HepG2 (cell line): Measurements from ENCODE around the gene GIMAP7. TPM values are rescaled to one million over a fixed set of nuclear protein-coding genes. Genes with fewer than 3 reads are reported as not detected.

Experiments
- ATAC-seq: fragments of 200-7000 bp; cut with Tn5 transposase; 3 replicates; pipeline ENCODE4 v1.9.1; 2020; ENCODE audit warnings: mild to moderate bottlenecking, moderate library complexity
- BruUV-seq: library from RNA; stranded (reverse); fragments of 400-500 nt; replicated peaks from 2 replicates; lab custom pipeline; 2021; lab: Mats Ljungman, UMichigan
- CTCF ChIA-PET: fragments of 300-600 bp; formaldehyde crosslinking; extraction: SDS; loops from one replicate; lab custom pipeline; 2021; ENCODE audit warnings: low total read pairs, inconsistent platforms, low intra/inter-chr PET ratio; lab: Yijun Ruan, JAX
- POLR2A ChIA-PET: fragments of 350-600 bp; sonication (Branson Sonifier 250); formaldehyde crosslinking; loops from one replicate; lab custom pipeline; 2020; ENCODE audit warnings: antibody characterized with exemption, inconsistent platforms; lab: Yijun Ruan, JAX
- DNase-seq: peaks from one replicate; pipeline ENCODE4 v3.0.0-alpha.2; 2015; ENCODE audit warnings: low spot score
- FAIRE-seq: peaks from 3 replicates; lab custom pipeline; 2011; peaks lifted over from hg19 to GRCh38; lab: Jason Lieb, UNC
- H2AFZ ChIP-seq: one replicate; pipeline ENCODE4 v1.6.1; 2011; ENCODE audit warnings: low read length, inconsistent platforms
- H3K27ac ChIP-seq: fragments of 300-600 bp; 3 replicates; pipeline ENCODE4 v1.8.0; 2011; ENCODE audit warnings: mixed run types, mild to moderate bottlenecking, mixed read lengths, low read length, inconsistent platforms; ENCODE audit not compliant: insufficient read depth; ENCODE audit errors: extremely low read length
- H3K27me3 ChIP-seq, 2 experiments: fragments of 200-600 bp in 1 of 2; 2 replicates in 1 of 2; 3 replicates in 1 of 2; pipeline versions ENCODE4 v1.6.0 to v1.8.0; 2011; ENCODE audit warnings: low read length in 2 of 2, mild to moderate bottlenecking in 2 of 2, moderate library complexity in 2 of 2, inconsistent platforms in 1 of 2; ENCODE audit not compliant: insufficient read depth in 2 of 2, control insufficient read depth in 1 of 2
- H3K36me3 ChIP-seq, 2 experiments: fragments of 200-600 bp in 1 of 2; replicated peaks in 1 of 2; 2 replicates in 1 of 2; 3 replicates in 1 of 2; pipeline versions ENCODE4 v1.5.1 to v1.8.0; 2011; ENCODE audit warnings: low read length in 2 of 2, inconsistent platforms in 1 of 2; ENCODE audit not compliant: insufficient read depth in 2 of 2, control insufficient read depth in 1 of 2
- H3K4me1 ChIP-seq: 2 replicates; pipeline ENCODE4 v1.5.1; 2012; ENCODE audit warnings: low read length, inconsistent platforms; ENCODE audit not compliant: insufficient read depth
- H3K4me2 ChIP-seq: 2 replicates; pipeline ENCODE4 v1.6.0; 2011; ENCODE audit warnings: low read depth, low read length, inconsistent platforms
- H3K4me3 ChIP-seq, 3 experiments: fragments of 200-600 bp in 1 of 3; sonication (generic), shearing (Covaris generic) in 1 of 3; replicated peaks in 1 of 3; 2 replicates each; pipeline ENCODE4 v1.5.1; 2011 to 2016; ENCODE audit warnings: low read length in 3 of 3, inconsistent platforms in 2 of 3, low read depth in 2 of 3, mild to moderate bottlenecking in 2 of 3, control low read depth in 1 of 3, mixed read lengths in 1 of 3; ENCODE audit not compliant: insufficient read depth in 1 of 3
- H3K79me2 ChIP-seq: one replicate; pipeline ENCODE4 v1.6.1; 2011; ENCODE audit warnings: low read length, inconsistent platforms; ENCODE audit not compliant: insufficient read depth
- H3K9ac ChIP-seq: 2 replicates; pipeline ENCODE4 v1.6.0; 2011; ENCODE audit warnings: mild to moderate bottlenecking, low read depth, low read length, inconsistent platforms; ENCODE audit not compliant: insufficient read depth
- H3K9me3 ChIP-seq: 2 replicates; pipeline ENCODE4 v1.5.1; 2012; ENCODE audit warnings: mild to moderate bottlenecking, low read length
- H4K20me1 ChIP-seq: 2 replicates; pipeline ENCODE4 v1.6.0; 2011; ENCODE audit warnings: inconsistent platforms, mild to moderate bottlenecking, low read length, moderate library complexity; ENCODE audit not compliant: insufficient read depth
- ATF2 ChIP-seq: sonication (generic); formaldehyde crosslinking; IDR thresholded peaks from 2 replicates; pipeline ENCODE4 v1.4.0; 2020; ENCODE audit warnings: missing genetic modification reagents
- CHCHD3 ChIP-seq: sonication (generic); formaldehyde crosslinking; IDR thresholded peaks from 2 replicates; pipeline ENCODE4 v1.8.0; 2022; ENCODE audit warnings: mild to moderate bottlenecking, missing genetic modification reagents, moderate library complexity
- EED ChIP-seq: sonication (generic); formaldehyde crosslinking; IDR thresholded peaks from 2 replicates; pipeline ENCODE4 v1.5.0; 2020; ENCODE audit warnings: mild to moderate bottlenecking, missing genetic modification reagents
- ETV5 ChIP-seq: IDR thresholded peaks from 2 replicates; pipeline ENCODE4 v1.6.1; 2018; ENCODE audit warnings: missing biosample characterization, missing genetic modification reagents, inconsistent platforms, borderline replicate concordance
- HHEX ChIP-seq: IDR thresholded peaks from 2 replicates; pipeline ENCODE4 v1.6.1; 2016; ENCODE audit warnings: control low read depth
- ISX ChIP-seq: sonication (generic); formaldehyde crosslinking; conservative IDR thresholded peaks from 2 replicates; pipeline ENCODE4 v1.5.0; 2020; ENCODE audit warnings: missing genetic modification reagents
- KMT2A ChIP-seq: sonication (generic); formaldehyde crosslinking; IDR thresholded peaks from 2 replicates; pipeline ENCODE4 v1.4.0; 2020; ENCODE audit warnings: missing genetic modification reagents
- NONO ChIP-seq, 2 experiments: fragments of 450-650 bp in 1 of 2; sonication (generic) in 1 of 2; formaldehyde crosslinking in 1 of 2; IDR thresholded peaks in 1 of 2; conservative IDR thresholded peaks in 1 of 2; 2 replicates each; pipeline versions ENCODE4 v1.6.1 to v1.8.0; 2017 to 2022; ENCODE audit warnings: mild to moderate bottlenecking in 1 of 2, missing genetic modification reagents in 1 of 2, moderate library complexity in 1 of 2
- NR2F6 ChIP-seq, 2 experiments: IDR thresholded peaks; 2 replicates each; pipeline ENCODE4 v1.6.1; 2016; ENCODE audit warnings: antibody characterized with exemption in 1 of 2, mild to moderate bottlenecking in 1 of 2
- REXO4 ChIP-seq: sonication (generic); formaldehyde crosslinking; IDR thresholded peaks from 2 replicates; pipeline ENCODE4 v1.8.0; 2022; ENCODE audit warnings: missing genetic modification reagents, mild to moderate bottlenecking, borderline replicate concordance
- YEATS4 ChIP-seq: sonication (generic); formaldehyde crosslinking; IDR thresholded peaks from 2 replicates; pipeline ENCODE4 v1.4.0; 2020; ENCODE audit warnings: missing genetic modification reagents, borderline replicate concordance
- ZBTB1 ChIP-seq: sonication (generic); formaldehyde crosslinking; IDR thresholded peaks from 2 replicates; pipeline ENCODE4 v1.4.0; 2020; ENCODE audit warnings: missing genetic modification reagents, borderline replicate concordance
- ZBTB39 ChIP-seq: sonication (generic); formaldehyde crosslinking; IDR thresholded peaks from 2 replicates; pipeline ENCODE4 v1.5.0; 2020; ENCODE audit warnings: missing genetic modification reagents
- ZFP62 ChIP-seq: sonication (generic); formaldehyde crosslinking; IDR thresholded peaks from 2 replicates; pipeline ENCODE4 v1.4.0; 2020; ENCODE audit warnings: missing genetic modification reagents
- ZNF597 ChIP-seq: sonication (generic); formaldehyde crosslinking; IDR thresholded peaks from 2 replicates; pipeline ENCODE4 v1.5.0; 2020; ENCODE audit warnings: missing genetic modification reagents
- ZNF772 ChIP-seq: sonication (generic); formaldehyde crosslinking; IDR thresholded peaks from 2 replicates; pipeline ENCODE4 v1.5.0; 2020; ENCODE audit warnings: mild to moderate bottlenecking, missing genetic modification reagents
- ZNF776 ChIP-seq: sonication (generic); formaldehyde crosslinking; IDR thresholded peaks from 2 replicates; pipeline ENCODE4 v1.4.0; 2020; ENCODE audit warnings: mild to moderate bottlenecking, missing genetic modification reagents
- ZNF780A ChIP-seq: sonication (generic); formaldehyde crosslinking; IDR thresholded peaks from 2 replicates; pipeline ENCODE4 v1.8.0; 2022; ENCODE audit warnings: mild to moderate bottlenecking, missing genetic modification reagents, moderate library complexity
- ZSCAN12 ChIP-seq: sonication (generic); formaldehyde crosslinking; IDR thresholded peaks from 2 replicates; pipeline ENCODE4 v1.9.0; 2021; ENCODE audit warnings: mild to moderate bottlenecking, missing genetic modification reagents
- WGBS: methylation state at CpG from one replicate; pipeline ENCODE4 v1.1.6; 2017; ENCODE audit warnings: low lambda C conversion rate; 5-methylcytosine and 5-hydroxymethylcytosine counted together
- in situ Hi-C: cut with HindIII; loops from 2 replicates; pipeline ENCODE4 v1.10.0; 2017; ENCODE audit warnings: low pct_unique_long_range_greater_than_20kb; ENCODE audit not compliant: extremely low pct_ligation_motif_present
- intact Hi-C: fragments of 100-400 bp; cut with micrococcal nuclease; formaldehyde crosslinking; loops from one replicate; pipeline ENCODE4 v1.10.0; 2022; ENCODE audit not compliant: unreplicated experiment
- polyA plus RNA-seq, 8 experiments: library from polyadenylated mRNA; depleted of rRNA in 3 of 8; stranded (reverse) in 7 of 8; unstranded in 1 of 8; fragments of >200 nt; fragmentation: Illumina TruSeq in 4 of 8; extraction: Trizol in 4 of 8; gene quantifications; 2 replicates each; pipeline versions ENCODE4 v1.2.1 to v1.2.3, GENCODE V29; 2011 to 2016; ENCODE audit warnings: low read depth in 4 of 8, missing spikeins in 1 of 8, mixed read lengths in 1 of 8; ENCODE audit not compliant: insufficient read depth in 1 of 8
- total RNA-seq, 5 experiments: library from RNA; depleted of rRNA; stranded (reverse); fragments of >200 nt; fragmentation: Illumina TruSeq; extraction: Trizol; gene quantifications; 2 replicates each; pipeline ENCODE4 v1.2.3, GENCODE V29; 2016; ENCODE audit warnings: low read depth in 1 of 5

The GIMAP7 gene
- total and polyA plus RNA-seq, 2 of the 13 experiments (the other 11 are each of a cell fraction or from before 2014, with no cell fraction given): not detected

DNA sequence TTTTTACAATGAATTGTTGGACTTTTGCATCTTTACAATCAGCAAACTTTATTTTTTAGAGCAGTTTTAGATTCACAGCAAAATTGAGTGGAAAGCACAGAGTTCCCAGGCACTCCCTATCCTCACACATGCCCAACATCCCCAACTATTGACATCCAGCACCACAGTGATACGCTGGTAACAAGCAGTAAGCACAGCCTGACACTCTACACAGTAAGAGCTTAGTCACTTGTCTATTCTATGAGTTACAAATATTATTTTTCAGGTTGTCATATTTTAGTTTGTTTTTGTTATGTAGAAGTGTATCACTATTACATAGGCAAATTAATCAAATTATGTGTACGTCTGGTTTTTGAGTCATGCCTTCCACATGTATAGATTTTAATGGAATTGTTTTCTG, 27.0 kb upstream of the GIMAP7 start (continued):
- TF ChIP-seq ZBTB1 (CRISPR knock-in tag) (no peak), NR2F6 (IDR thresholded peaks at IDR 0.05) (no peak), NR2F6 (CRISPR knock-in tag; IDR thresholded peaks at IDR 0.05) (no peak), EED (CRISPR knock-in tag) (no peak), KMT2A (CRISPR knock-in tag) (no peak), HHEX (CRISPR knock-in tag) (no peak), ETV5 (CRISPR knock-in tag) (no peak), ZSCAN12 (CRISPR knock-in tag) (no peak), CHCHD3 (CRISPR knock-in tag) (no peak), ZNF597 (CRISPR knock-in tag) (no peak), ZNF780A (CRISPR knock-in tag) (no peak)

- Histone ChIP-seq H3K36me3 (no peaks in the 10 kb centered on the region), H3K4me2 (no peak overlapping the region), H4K20me1 (no peaks in the 10 kb centered on the region), H3K4me1 (no peaks in the 10 kb centered on the region), H2AFZ (no peak overlapping the region), H3K4me3 (no peak overlapping the region), H3K27me3 (no peaks in the 10 kb centered on the region), H3K27ac (no peak overlapping the region), H3K9me3 (no peaks in the 10 kb centered on the region), H3K9ac (no peak overlapping the region), H3K79me2 (no peaks in the 10 kb centered on the region)
- WGBS: 57% methylated on average over 1 of the region's 1 CpG
- no TSS peak for BruUV-seq
- ATAC-seq: no peak
- no peak for DNase-seq
- CTCF ChIA-PET: no interaction called here
- intact Hi-C loops (no loop called here), in situ Hi-C loops (no loop called here)
- POLR2A ChIA-PET: no interaction called here
- no peak for FAIRE-seq
- TF ChIP-seq ZNF772 (CRISPR knock-in tag): no peak
- TF ChIP-seq ATF2 (CRISPR knock-in tag): no peak
- no peak for TF ChIP-seq ZBTB39 (CRISPR knock-in tag)
- no peak for TF ChIP-seq REXO4 (CRISPR knock-in tag)
- TF ChIP-seq ZFP62 (CRISPR knock-in tag): no peak
- TF ChIP-seq YEATS4 (CRISPR knock-in tag): no peak
- no peak for TF ChIP-seq ZNF776 (CRISPR knock-in tag)
- no peak for TF ChIP-seq NONO (IDR thresholded peaks at IDR 0.05)
- TF ChIP-seq NONO (CRISPR knock-in tag; conservative IDR thresholded peaks at IDR 0.05): no peak
- no peak for TF ChIP-seq ISX (CRISPR knock-in tag)
Measured at GRCh38 chr7:150489782-150490181, 24.9 kb upstream of the GIMAP7 start.
